GM10248 (cell line): ENCODE results near the gene CADPS.

Experiments used
- CTCF ChIA-PET: fragments of 300-600 bp; sonication (Branson Sonifier 250); formaldehyde crosslinking; extraction: SDS; loops from one replicate; lab custom pipeline; 2021; ENCODE audit warnings: antibody characterized with exemption; lab: Yijun Ruan, JAX
- POLR2A ChIA-PET: fragments of 350-650 bp; sonication (Branson Sonifier 250); formaldehyde crosslinking; extraction: SDS; loops from one replicate; lab custom pipeline; 2020; ENCODE audit warnings: antibody characterized with exemption; lab: Yijun Ruan, JAX
- DNase-seq: peaks from one replicate; pipeline ENCODE4 v3.0.0; 2012; ENCODE audit errors: extremely low spot score
- CTCF ChIP-seq: IDR thresholded peaks from 2 replicates; pipeline ENCODE4 v1.5.1; 2012; ENCODE audit warnings: mild to moderate bottlenecking, low read depth; ENCODE audit errors: extremely low read depth, missing control alignments, control extremely low read depth

CADPS gene

GRCh38 chr3:62795978-62796657 is 79.1 kb downstream of the CADPS start:
- no peak for DNase-seq
- TF ChIP-seq CTCF: no peak
- POLR2A ChIA-PET: no interaction called here
- CTCF ChIA-PET: interaction anchor here (0.8 to 1.2 kb wide), 2 partner anchors 17 kb away, joined by 3 read pairs; no protein-coding TSS in a partner anchor

- no peak for DNase-seq
- TF ChIP-seq CTCF: no peak
- CTCF ChIA-PET: interaction anchor here (1.0 to 1.1 kb wide), 3 partner anchors 10 to 40 kb away, joined by 3 to 4 read pairs (median 3); no protein-coding TSS in a partner anchor
- POLR2A ChIA-PET: no interaction called here
Measured at GRCh38 chr3:62793946-62794345, 81.3 kb downstream of the CADPS start.

GRCh38 chr3:62785384-62785783 is 89.8 kb downstream of the CADPS start:
- POLR2A ChIA-PET: no interaction called here
- CTCF ChIA-PET: no interaction called here
- DNase-seq: no peak
- TF ChIP-seq CTCF: no peak

GRCh38 chr3:62781121-62781520 is 94.1 kb downstream of the CADPS start:
- DNase-seq: no peak
- TF ChIP-seq CTCF: no peak
- POLR2A ChIA-PET: no interaction called here
- CTCF ChIA-PET: interaction anchor here (1.0 to 1.4 kb wide), 2 partner anchors 10 to 12 kb away, joined by 3 read pairs; no protein-coding TSS in a partner anchor

- DNase-seq: no peak
- CTCF ChIA-PET: interaction anchor here (1.9 kb wide), 1 partner anchor 10 kb away, joined by 5 read pairs; no protein-coding TSS in a partner anchor
- no peak for TF ChIP-seq CTCF
- POLR2A ChIA-PET: no interaction called here
Measured at GRCh38 chr3:62777674-62778073, 97.5 kb downstream of the CADPS start.

- POLR2A ChIA-PET: no interaction called here
- no peak for TF ChIP-seq CTCF
- DNase-seq: no peak
- CTCF ChIA-PET: interaction anchor here (1.9 kb wide), 1 partner anchor 11 kb away, joined by 5 read pairs; no protein-coding TSS in a partner anchor
Measured at GRCh38 chr3:62777130-62777529, 98.1 kb downstream of the CADPS start.
